ENCODE results near the gene BPIFB2. TPM values are rescaled to one million over a fixed set of nuclear protein-coding genes. Genes with fewer than 3 reads are reported as not detected.

BPIFB2 gene
- polyA plus RNA-seq (2012; rRNA removed) = not detected in 2 replicates
- not detected in 2 replicates for polyA plus RNA-seq (2012; cell fraction: cytosol; rRNA removed)
- polyA plus RNA-seq (2012; cell fraction: nucleus; rRNA removed) = not detected in 2 replicates

- ChIA-PET CTCF (no interaction called here), POLR2A (no interaction called here)
- no peak for DNase-seq
- Histone ChIP-seq H3K9me3 (no peaks in the 10 kb centered on the region), H4K20me1 (ENCODE audit: insufficient read depth) (no peaks in the 10 kb centered on the region), H3K9me2 (no peaks in the 10 kb centered on the region), H3K79me2 (ENCODE audit: insufficient read depth) (no peaks in the 10 kb centered on the region), H3K4me2 (no peak within 1 kb of the TSS), H3K27me3 (ENCODE audit: insufficient read depth) (peaks cover 23% of the 10 kb centered on the region), H3K36me3 (replicated peaks in 1 of 2; ENCODE audit: control insufficient read depth in 1 of 2, insufficient read depth in 2 of 2, low read length in 1 of 2) (no peaks in the 10 kb centered on the region), H3K27ac (ENCODE audit: low read depth in 2 of 2, low read length in 1 of 2) (no peak within 1 kb of the TSS), H3K9ac (no peak within 1 kb of the TSS), H3K4me3 (ENCODE audit: low read depth in 2 of 2, low read length in 1 of 2) (no peak within 1 kb of the TSS), H2AFZ (ENCODE audit: low read depth) (no peak within 1 kb of the TSS), H3K4me1 (ENCODE audit: control insufficient read depth in 1 of 2, insufficient read depth in 2 of 2, low read depth in 1 of 2, low read length in 1 of 2) (no peaks in the 10 kb centered on the region), H3F3A (replicated peaks; ENCODE audit: insufficient read depth) (no peaks in the 10 kb centered on the region)
- no peak for TF ChIP-seq GABPA (IDR thresholded peaks at IDR 0.05; ENCODE audit: low read depth)
- no peak for TF ChIP-seq RAD21 (IDR thresholded peaks at IDR 0.05; ENCODE audit: low read length)
- TF ChIP-seq, protein P1, sequence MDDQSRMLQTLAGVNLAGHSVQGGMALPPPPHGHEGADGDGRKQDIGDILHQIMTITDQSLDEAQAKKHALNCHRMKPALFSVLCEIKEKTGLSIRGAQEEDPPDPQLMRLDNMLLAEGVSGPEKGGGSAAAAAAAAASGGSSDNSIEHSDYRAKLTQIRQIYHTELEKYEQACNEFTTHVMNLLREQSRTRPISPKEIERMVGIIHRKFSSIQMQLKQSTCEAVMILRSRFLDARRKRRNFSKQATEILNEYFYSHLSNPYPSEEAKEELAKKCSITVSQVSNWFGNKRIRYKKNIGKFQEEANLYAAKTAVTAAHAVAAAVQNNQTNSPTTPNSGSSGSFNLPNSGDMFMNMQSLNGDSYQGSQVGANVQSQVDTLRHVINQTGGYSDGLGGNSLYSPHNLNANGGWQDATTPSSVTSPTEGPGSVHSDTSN (IDR thresholded peaks at IDR 0.05) = no peak
- no peak for TF ChIP-seq REST (IDR thresholded peaks at IDR 0.05; ENCODE audit: low read depth, low read length)
- TF ChIP-seq, protein P2, sequence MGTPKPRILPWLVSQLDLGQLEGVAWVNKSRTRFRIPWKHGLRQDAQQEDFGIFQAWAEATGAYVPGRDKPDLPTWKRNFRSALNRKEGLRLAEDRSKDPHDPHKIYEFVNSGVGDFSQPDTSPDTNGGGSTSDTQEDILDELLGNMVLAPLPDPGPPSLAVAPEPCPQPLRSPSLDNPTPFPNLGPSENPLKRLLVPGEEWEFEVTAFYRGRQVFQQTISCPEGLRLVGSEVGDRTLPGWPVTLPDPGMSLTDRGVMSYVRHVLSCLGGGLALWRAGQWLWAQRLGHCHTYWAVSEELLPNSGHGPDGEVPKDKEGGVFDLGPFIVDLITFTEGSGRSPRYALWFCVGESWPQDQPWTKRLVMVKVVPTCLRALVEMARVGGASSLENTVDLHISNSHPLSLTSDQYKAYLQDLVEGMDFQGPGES (IDR thresholded peaks at IDR 0.05; ENCODE audit: low read depth, low read length) = no peak
- no peak for TF ChIP-seq TCF12 (IDR thresholded peaks at IDR 0.05)
- no peak for TF ChIP-seq POLR2AphosphoS5 (IDR thresholded peaks at IDR 0.05; ENCODE audit: low read depth, low read length)
- TF ChIP-seq, protein P3, sequence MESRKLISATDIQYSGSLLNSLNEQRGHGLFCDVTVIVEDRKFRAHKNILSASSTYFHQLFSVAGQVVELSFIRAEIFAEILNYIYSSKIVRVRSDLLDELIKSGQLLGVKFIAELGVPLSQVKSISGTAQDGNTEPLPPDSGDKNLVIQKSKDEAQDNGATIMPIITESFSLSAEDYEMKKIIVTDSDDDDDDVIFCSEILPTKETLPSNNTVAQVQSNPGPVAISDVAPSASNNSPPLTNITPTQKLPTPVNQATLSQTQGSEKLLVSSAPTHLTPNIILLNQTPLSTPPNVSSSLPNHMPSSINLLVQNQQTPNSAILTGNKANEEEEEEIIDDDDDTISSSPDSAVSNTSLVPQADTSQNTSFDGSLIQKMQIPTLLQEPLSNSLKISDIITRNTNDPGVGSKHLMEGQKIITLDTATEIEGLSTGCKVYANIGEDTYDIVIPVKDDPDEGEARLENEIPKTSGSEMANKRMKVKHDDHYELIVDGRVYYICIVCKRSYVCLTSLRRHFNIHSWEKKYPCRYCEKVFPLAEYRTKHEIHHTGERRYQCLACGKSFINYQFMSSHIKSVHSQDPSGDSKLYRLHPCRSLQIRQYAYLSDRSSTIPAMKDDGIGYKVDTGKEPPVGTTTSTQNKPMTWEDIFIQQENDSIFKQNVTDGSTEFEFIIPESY (IDR thresholded peaks at IDR 0.05; ENCODE audit: borderline replicate concordance, low read depth) = no peak
- no peak for TF ChIP-seq YY1 (IDR thresholded peaks at IDR 0.05; ENCODE audit: low read depth)
- TF ChIP-seq FOXJ3 (CRISPR knock-in tag; IDR thresholded peaks at IDR 0.05) = no peak
- TF ChIP-seq EP300 (IDR thresholded peaks at IDR 0.05; ENCODE audit: borderline replicate concordance in 1 of 2, low read depth in 1 of 2, low read length in 1 of 2) = no peak
- no peak for TF ChIP-seq RXRA (IDR thresholded peaks at IDR 0.05; ENCODE audit: borderline replicate concordance, low read depth)
- no peak for TF ChIP-seq SIN3A (IDR thresholded peaks at IDR 0.05; ENCODE audit: borderline replicate concordance, low read depth, low read length)
- TF ChIP-seq ELF1 (IDR thresholded peaks at IDR 0.05) = no peak
- TF ChIP-seq FOXM1 (IDR thresholded peaks at IDR 0.05; ENCODE audit: low read depth) = no peak
- TF ChIP-seq NFIC (IDR thresholded peaks at IDR 0.05; ENCODE audit: borderline replicate concordance) = no peak
- TF ChIP-seq MAX (IDR thresholded peaks at IDR 0.05; ENCODE audit: low read depth) = no peak
- WGBS (ENCODE audit: low lambda C conversion rate) = 38% methylated on average over 3 of the region's 11 CpGs
Observed at GRCh38 chr20:33007376-33008335, at the start of gene BPIFB2. Gene BPIFB2 (plus strand): TSS chr20:33007704. CDS start chr20:33008575, 871 bp downstream.

All from SK-N-SH (cell line).